ENCODE results near the gene MEN1.

MEN1 gene

DNA sequence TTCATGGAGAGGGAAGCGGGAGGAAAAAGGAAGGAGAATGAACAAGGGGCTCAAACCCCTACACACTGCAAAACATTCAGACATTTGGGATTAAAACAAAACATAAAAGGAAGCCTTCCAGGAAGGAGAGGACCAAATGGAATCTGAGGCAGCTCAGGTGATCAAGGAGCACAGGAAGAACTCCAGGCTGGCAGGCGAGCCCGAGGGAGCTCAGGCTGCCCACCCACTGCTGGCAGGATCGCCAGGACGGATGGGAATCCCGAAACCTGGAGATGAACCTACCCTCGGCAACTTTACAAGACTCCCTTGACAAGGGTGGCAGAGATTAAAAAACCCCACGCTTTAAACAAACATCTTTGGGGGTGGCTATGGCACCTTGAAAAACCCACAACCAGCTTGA lies 45.6 kb downstream of the MEN1 start:
- Histone ChIP-seq H3K9me3 (ENCODE audit: control insufficient read depth, insufficient read depth, low read length) (no peaks in the 10 kb centered on the region), H3K36me3 (ENCODE audit: insufficient read depth, low read length) (peaks cover 36% of the 10 kb centered on the region), H3K4me1 (ENCODE audit: insufficient read depth, low read length) (peaks cover 50% of the 10 kb centered on the region), H3K9ac (ENCODE audit: low read depth, low read length) (no peak overlapping the region)

DNA sequence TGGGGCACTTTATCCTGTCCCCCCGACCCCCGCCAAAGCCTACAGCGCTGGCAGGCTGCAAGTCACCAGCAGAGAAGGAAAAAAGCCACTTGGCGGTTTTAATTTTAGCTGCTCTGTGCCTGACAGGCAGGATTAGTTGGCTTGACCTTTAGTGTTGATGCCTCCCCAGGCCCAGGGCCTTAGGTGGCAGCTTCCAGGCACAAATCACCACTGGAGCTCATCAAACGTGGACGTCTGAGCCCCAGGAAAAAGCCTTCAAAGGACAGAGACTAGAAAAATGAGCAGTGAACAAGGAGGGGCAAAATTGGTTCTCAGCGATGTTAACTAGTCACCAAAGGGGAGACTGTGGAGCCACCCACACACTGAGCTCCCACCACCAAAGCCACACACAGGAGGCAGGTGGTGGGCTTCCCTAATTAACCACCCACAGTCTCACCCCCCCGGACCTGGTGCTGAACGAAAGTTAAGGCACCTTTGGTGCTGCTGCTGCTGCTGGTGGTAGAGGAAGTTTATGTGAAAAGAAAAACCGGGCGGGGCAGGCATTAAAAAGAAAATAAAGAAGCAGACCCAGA lies 46.2 kb downstream of the MEN1 start:
- H3K9me3 ChIP-seq (ENCODE audit: control insufficient read depth, insufficient read depth, low read length): no peaks in the 10 kb centered on the region
- peaks cover 30% of the 10 kb centered on the region for H3K36me3 ChIP-seq (ENCODE audit: insufficient read depth, low read length)
- H3K4me1 ChIP-seq (ENCODE audit: insufficient read depth, low read length): peaks cover 56% of the 10 kb centered on the region
- H3K9ac ChIP-seq (ENCODE audit: low read depth, low read length): no peak overlapping the region

GRCh38 chr11:64763526-64764039 lies 46.8 kb downstream of the MEN1 start:
- Histone ChIP-seq H3K9ac (ENCODE audit: low read depth, low read length) (no peak overlapping the region), H3K4me1 (ENCODE audit: insufficient read depth, low read length) (peaks cover 56% of the 10 kb centered on the region), H3K9me3 (ENCODE audit: control insufficient read depth, insufficient read depth, low read length) (no peaks in the 10 kb centered on the region), H3K36me3 (ENCODE audit: insufficient read depth, low read length) (peaks cover 25% of the 10 kb centered on the region)

DNA sequence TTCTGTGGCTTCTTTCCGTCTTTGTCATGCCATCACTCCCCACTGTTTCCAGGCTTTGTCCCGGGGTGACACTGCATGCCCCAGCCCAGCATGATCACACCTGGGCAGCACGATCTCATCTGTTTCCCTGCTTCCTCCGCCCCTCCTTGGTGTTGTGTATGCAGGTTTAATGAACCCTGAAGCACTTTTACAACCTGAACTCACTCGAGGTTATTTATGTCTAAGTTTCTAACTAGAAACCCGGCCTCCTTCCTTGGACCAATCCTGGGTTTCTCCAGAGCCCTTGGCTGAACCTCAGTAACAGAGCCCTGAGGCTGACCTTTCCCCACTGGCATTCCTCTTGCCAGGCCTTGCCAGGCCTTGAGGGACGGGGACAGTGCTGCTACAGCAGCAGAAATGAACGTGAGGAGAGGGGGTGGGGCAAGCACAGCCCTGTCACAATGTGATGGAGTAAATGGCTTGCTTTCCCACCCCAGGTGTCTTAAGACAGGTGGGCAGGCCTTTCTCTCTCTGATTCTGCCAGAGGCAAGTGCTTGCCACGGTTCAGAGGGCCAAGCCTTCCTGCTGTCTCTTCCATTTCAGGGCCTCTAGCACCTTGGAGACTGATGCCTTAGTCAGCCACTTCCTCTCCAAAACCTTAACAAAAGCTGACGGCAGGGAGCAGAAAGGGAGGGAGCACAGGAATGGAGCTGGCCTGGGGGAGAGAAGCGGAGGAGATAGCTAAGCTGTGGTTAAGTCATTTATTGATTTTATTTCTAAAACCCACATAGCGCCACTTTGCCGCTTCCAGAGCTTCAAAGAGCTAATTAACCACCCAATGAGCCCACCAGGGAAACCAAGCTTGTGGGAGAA lies 47.5 kb downstream of the MEN1 start:
- Histone ChIP-seq H3K4me1 (ENCODE audit: insufficient read depth, low read length) (peaks cover 56% of the 10 kb centered on the region), H3K36me3 (ENCODE audit: insufficient read depth, low read length) (peaks cover 18% of the 10 kb centered on the region), H3K9ac (ENCODE audit: low read depth, low read length) (peak overlapping the region; percentile 18; the same call in 1 of the 2 replicates)

DNA sequence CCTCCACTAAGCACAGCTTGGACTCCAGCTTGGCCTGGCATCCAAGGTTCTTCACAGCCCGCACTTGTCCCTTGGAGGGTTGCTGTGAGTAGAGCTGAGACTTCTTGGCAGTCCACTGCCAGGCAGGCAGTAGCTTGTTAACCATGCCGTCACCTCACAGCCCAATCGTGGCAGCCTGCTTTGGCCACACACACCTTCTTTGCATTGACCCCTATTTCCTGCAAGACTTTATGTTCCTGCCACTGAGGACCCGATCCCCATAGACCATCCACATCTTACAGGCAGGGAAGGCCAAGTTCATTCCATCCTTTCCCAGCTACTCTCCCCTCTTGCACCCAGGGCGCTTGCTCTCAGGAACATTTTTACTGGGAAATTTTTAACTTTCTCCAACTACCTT lies 48.1 kb downstream of the MEN1 start:
- peaks cover 14% of the 10 kb centered on the region for H3K36me3 ChIP-seq (ENCODE audit: insufficient read depth, low read length)
- peaks cover 56% of the 10 kb centered on the region for H3K4me1 ChIP-seq (ENCODE audit: insufficient read depth, low read length)
- no peaks in the 10 kb centered on the region for H3K9me3 ChIP-seq (ENCODE audit: control insufficient read depth, insufficient read depth, low read length)
- no peak overlapping the region for H3K9ac ChIP-seq (ENCODE audit: low read depth, low read length)

More for the DNA sequence above, 47.5 kb downstream of the MEN1 start:
- no peaks in the 10 kb centered on the region for H3K9me3 ChIP-seq (ENCODE audit: control insufficient read depth, insufficient read depth, low read length)

DNA sequence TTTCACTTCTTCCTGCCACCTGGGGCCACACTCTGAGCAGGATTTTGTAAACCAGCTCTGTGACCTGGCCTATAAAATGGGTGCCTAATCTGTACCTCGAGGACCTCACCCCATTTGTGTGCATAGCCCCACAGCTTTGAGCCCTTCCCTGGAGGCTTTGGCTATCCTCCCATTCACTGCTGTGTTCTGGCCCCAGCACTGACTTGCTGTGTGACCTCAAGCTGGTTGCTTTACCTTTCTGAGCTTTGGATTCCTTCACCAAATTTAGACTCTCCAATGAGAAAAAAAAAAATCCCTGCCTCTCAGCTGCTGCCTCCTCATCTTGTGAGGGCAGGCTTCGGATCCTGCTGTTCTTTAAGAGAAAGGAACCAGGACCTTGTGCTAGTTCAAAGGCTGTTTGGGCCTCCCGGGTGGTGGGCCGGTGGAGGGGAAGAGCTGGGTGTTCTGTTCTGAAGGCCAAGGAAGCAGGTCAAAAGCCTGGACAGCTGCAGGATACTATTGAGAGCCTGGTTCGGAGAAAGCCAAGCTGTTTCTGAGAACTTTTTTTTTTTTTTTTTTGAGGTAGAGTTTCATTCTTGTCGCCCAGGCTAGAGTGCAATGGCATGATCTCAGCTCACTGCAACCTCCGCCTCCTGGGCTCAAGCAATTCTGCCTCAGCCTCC lies 49.5 kb downstream of the MEN1 start:
- Histone ChIP-seq H3K9me3 (ENCODE audit: control insufficient read depth, insufficient read depth, low read length) (no peaks in the 10 kb centered on the region), H3K9ac (ENCODE audit: low read depth, low read length) (no peak overlapping the region), H3K4me1 (ENCODE audit: insufficient read depth, low read length) (peaks cover 56% of the 10 kb centered on the region)

GRCh38 chr11:64759722-64760719 lies 50.3 kb downstream of the MEN1 start, which contains the start of gene PYGM:
PYGM (minus strand) TSS chr11:64759974; CDS start chr11:64759898, 76 bp downstream.
- Histone ChIP-seq H3K4me1 (ENCODE audit: insufficient read depth, low read length) (peaks cover 53% of the 10 kb centered on the region), H3K9ac (ENCODE audit: low read depth, low read length) (peak within 1 kb of the TSS; percentile 13; the same call in 1 of the 2 replicates), H3K9me3 (ENCODE audit: control insufficient read depth, insufficient read depth, low read length) (no peaks in the 10 kb centered on the region), H3K36me3 (ENCODE audit: insufficient read depth, low read length) (peaks cover 10% of the 10 kb centered on the region)

More for the DNA sequence above, 49.5 kb downstream of the MEN1 start:
- peaks cover 11% of the 10 kb centered on the region for H3K36me3 ChIP-seq (ENCODE audit: insufficient read depth, low read length)

DNA sequence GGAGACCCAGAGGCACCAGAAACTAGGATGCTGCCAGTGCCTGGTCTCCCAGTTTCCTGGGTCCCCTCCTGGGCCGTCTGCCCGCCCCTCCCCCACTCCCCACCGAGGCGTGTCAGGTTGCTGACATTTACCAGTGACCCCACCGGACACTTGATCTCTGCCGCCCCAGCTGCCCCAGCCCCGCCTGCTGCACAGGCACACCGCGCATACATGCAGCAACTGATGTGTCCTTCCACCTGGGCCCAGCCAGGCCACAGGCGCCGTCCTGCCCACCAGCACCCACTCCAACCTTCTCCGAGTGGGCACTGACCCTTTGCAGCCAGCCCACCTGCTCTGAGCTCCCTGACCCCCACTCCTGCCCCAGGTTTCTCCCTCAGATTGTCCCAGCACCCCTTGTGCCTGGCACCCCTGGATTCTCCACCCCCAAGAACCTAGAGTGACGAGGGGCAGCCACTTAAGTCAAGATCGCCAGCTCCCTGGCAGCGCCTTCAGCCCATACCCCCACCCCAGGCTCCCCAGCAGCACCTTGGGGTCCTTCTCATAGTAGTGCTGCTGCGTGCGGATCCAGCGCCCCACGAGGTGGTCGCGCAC lies 51.1 kb downstream of the MEN1 start:
- peaks cover 48% of the 10 kb centered on the region for H3K4me1 ChIP-seq (ENCODE audit: insufficient read depth, low read length)
- H3K9ac ChIP-seq (ENCODE audit: low read depth, low read length): peak overlapping the region; percentile 13; the same call in 1 of the 2 replicates
- peaks cover 2% of the 10 kb centered on the region for H3K36me3 ChIP-seq (ENCODE audit: insufficient read depth, low read length)
- H3K9me3 ChIP-seq (ENCODE audit: control insufficient read depth, insufficient read depth, low read length): no peaks in the 10 kb centered on the region

DNA sequence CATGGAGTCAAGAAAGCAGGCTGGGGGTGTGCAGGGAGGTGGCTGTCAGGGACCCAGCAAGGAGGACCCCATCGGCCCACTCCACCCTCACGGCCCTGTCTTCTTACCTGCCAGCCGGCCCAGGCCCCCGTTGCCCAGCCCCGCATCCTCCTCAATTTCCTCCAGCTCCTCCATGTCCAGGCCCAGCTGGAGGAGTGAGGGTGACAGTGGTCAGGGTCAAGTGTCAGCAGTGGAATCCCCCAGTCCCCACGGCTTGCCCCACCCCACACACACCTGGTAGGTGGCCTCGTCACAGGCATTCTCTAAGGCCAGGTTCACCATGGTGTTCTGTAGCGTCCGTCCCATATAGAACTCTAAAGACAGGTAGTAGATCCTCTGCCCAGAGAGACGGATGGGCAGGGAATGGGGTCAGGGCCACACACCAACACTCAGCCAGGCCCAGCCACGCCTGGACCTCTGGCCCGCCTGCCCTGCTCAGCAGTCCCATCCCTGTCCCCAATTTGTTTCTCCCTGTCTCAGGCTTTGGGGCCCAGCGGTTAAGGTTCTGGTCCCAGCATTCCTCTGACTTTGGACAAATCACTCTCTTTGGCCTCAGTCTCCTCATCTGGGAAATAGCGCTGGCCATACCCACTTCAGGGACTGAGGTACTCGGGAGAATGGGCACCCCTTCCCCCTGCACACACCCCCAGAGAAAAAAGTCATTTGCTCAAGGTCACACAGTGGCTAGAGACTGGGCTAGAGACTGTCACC lies 51.8 kb downstream of the MEN1 start:
- Histone ChIP-seq H3K9me3 (ENCODE audit: control insufficient read depth, insufficient read depth, low read length) (no peaks in the 10 kb centered on the region), H3K9ac (ENCODE audit: low read depth, low read length) (no peak overlapping the region), H3K4me1 (ENCODE audit: insufficient read depth, low read length) (peaks cover 40% of the 10 kb centered on the region), H3K36me3 (ENCODE audit: insufficient read depth, low read length) (no peaks in the 10 kb centered on the region)

GRCh38 chr11:64757549-64758329 lies 52.6 kb downstream of the MEN1 start:
- no peaks in the 10 kb centered on the region for H3K36me3 ChIP-seq (ENCODE audit: insufficient read depth, low read length)
- no peak overlapping the region for H3K9ac ChIP-seq (ENCODE audit: low read depth, low read length)
- peaks cover 33% of the 10 kb centered on the region for H3K4me1 ChIP-seq (ENCODE audit: insufficient read depth, low read length)

DNA sequence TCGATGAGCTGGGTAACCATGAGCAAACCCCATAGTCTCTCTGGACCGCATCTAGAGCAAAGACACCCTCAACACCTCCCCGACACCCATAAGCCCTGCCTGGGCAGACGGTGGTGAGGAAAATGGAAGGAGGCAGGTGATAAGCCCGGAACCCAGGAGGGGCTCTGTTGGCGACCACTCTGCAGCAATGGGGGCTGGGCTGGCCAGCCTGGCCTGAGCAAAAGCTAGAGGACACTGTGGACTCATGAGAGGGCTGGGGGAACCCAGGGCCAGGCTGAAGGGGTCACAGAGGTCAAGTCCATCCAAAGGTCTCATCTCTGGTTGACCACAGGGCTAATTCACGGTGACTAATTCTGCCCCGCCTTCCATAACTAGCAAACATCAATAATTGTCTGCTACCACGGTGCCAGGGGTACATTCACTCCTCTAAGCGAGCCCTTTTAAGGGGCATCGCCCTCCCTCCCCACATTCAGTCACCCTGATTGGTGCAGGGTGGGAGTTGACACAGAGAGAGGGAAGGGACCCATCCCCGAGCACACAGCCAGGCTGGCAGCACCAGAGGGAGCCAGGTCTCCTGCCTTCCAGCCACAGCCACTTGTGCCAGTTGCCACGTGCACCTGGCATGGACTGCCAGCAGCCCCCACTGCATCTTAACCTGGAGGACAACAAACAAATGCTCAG lies 54.5 kb downstream of the MEN1 start:
- no peaks in the 10 kb centered on the region for H3K36me3 ChIP-seq (ENCODE audit: insufficient read depth, low read length)
- H3K9me3 ChIP-seq (ENCODE audit: control insufficient read depth, insufficient read depth, low read length): no peaks in the 10 kb centered on the region
- no peak overlapping the region for H3K9ac ChIP-seq (ENCODE audit: low read depth, low read length)
- H3K4me1 ChIP-seq (ENCODE audit: insufficient read depth, low read length): peaks cover 18% of the 10 kb centered on the region

More at GRCh38 chr11:64757549-64758329, 52.6 kb downstream of the MEN1 start:
- H3K9me3 ChIP-seq (ENCODE audit: control insufficient read depth, insufficient read depth, low read length): no peaks in the 10 kb centered on the region
